GM23248 (cell line): ENCODE data around the gene ARFGAP1. TPM values are rescaled to one million over a fixed set of nuclear protein-coding genes. Genes with fewer than 3 reads are reported as not detected.

Experiments
- DNase-seq: peaks from one replicate; pipeline ENCODE4 v3.0.0-alpha.2; 2015
- H2AFZ ChIP-seq: fragments of 200-600 bp; sonication (generic); 2 replicates; pipeline ENCODE4 v1.6.1; 2016; ENCODE audit warnings: antibody characterized with exemption
- H3F3A ChIP-seq: fragments of 200-600 bp; sonication (generic); 2 replicates; pipeline ENCODE4 v1.6.1; 2016; ENCODE audit warnings: mild to moderate bottlenecking, antibody characterized with exemption, mixed run types; ENCODE audit not compliant: insufficient read depth
- H3K27ac ChIP-seq: fragments of 200-600 bp; sonication (generic); 2 replicates; pipeline ENCODE4 v1.5.1; 2016; ENCODE audit warnings: mild to moderate bottlenecking
- H3K27me3 ChIP-seq: fragments of 200-600 bp; sonication (generic); replicated peaks from 2 replicates; pipeline ENCODE4 v1.6.1; 2016; ENCODE audit warnings: mild to moderate bottlenecking; ENCODE audit not compliant: insufficient read depth
- H3K36me3 ChIP-seq: fragments of 200-600 bp; sonication (generic); 2 replicates; pipeline ENCODE4 v1.6.1; 2016; ENCODE audit warnings: low read depth, mild to moderate bottlenecking
- H3K4me1 ChIP-seq: fragments of 200-600 bp; sonication (generic); 2 replicates; pipeline ENCODE4 v1.6.1; 2016; ENCODE audit warnings: mild to moderate bottlenecking; ENCODE audit not compliant: insufficient read depth
- H3K4me2 ChIP-seq: fragments of 200-600 bp; sonication (generic); one replicate; pipeline ENCODE4 v1.6.1; 2016; ENCODE audit warnings: mild to moderate bottlenecking; ENCODE audit not compliant: unreplicated experiment
- H3K4me3 ChIP-seq: fragments of 200-600 bp; sonication (generic); 2 replicates; pipeline ENCODE4 v1.5.1; 2016; ENCODE audit warnings: mild to moderate bottlenecking
- H3K79me2 ChIP-seq: fragments of 200-600 bp; sonication (generic); 2 replicates; pipeline ENCODE4 v1.6.1; 2016; ENCODE audit warnings: mild to moderate bottlenecking; ENCODE audit not compliant: insufficient read depth
- H3K9ac ChIP-seq: fragments of 200-600 bp; sonication (generic); 2 replicates; pipeline ENCODE4 v1.6.1; 2016; ENCODE audit warnings: mild to moderate bottlenecking
- H3K9me2 ChIP-seq: fragments of 200-600 bp; sonication (generic); 2 replicates; pipeline ENCODE4 v1.6.1; 2016; ENCODE audit warnings: mixed run types, mild to moderate bottlenecking, moderate library complexity; ENCODE audit not compliant: insufficient read depth
- H3K9me3 ChIP-seq: fragments of 200-600 bp; sonication (generic); one replicate; pipeline ENCODE4 v1.6.1; 2017; ENCODE audit warnings: low read depth
- H4K20me1 ChIP-seq: fragments of 200-600 bp; sonication (generic); 2 replicates; pipeline ENCODE4 v1.6.0; 2016; ENCODE audit not compliant: insufficient read depth
- EZH2 ChIP-seq: fragments of 200-600 bp; sonication (generic); IDR thresholded peaks from 2 replicates; pipeline ENCODE4 v1.6.1; 2018; ENCODE audit warnings: antibody characterized with exemption, mild to moderate bottlenecking; ENCODE audit not compliant: insufficient read depth, poor library complexity, severe bottlenecking
- EZH2phosphoT487 ChIP-seq: fragments of 200-600 bp; sonication (generic); IDR thresholded peaks from 2 replicates; pipeline ENCODE4 v1.6.1; 2018; ENCODE audit warnings: antibody characterized with exemption, moderate library complexity, mild to moderate bottlenecking, low read depth; ENCODE audit not compliant: insufficient read depth
- WGBS, 2 experiments: methylation state at CpG; one replicate each; pipeline ENCODE4 v1.1.6; 2015 to 2017; ENCODE audit warnings: low lambda C conversion rate in 2 of 2, low coverage in 1 of 2; ENCODE audit errors: missing lambda C conversion rate in 2 of 2; 5-methylcytosine and 5-hydroxymethylcytosine counted together
- in situ Hi-C: fragments of 300-500 bp; cut with MboI; formaldehyde crosslinking; loops from 2 replicates; pipeline ENCODE4 v1.15.0; 2020
- polyA plus RNA-seq: library from polyadenylated mRNA; unstranded; fragments of >200 nt; fragmentation: Nextera tagmentation; extraction: Ambion mirVana; gene quantifications from 2 replicates; pipeline ENCODE4 v1.2.1, GENCODE V29; 2016
- total RNA-seq: library from RNA; depleted of rRNA; stranded (reverse); fragments of >200 nt; shearing (Covaris generic); gene quantifications from 2 replicates; pipeline ENCODE4 v1.2.3, GENCODE V29; 2014

The ARFGAP1 gene
- total and polyA plus RNA-seq, 2 experiments from 2014 or later = 69.0 to 88.5 TPM

- Histone ChIP-seq H4K20me1 (no peaks in the 10 kb centered on the region), H3K4me2 (no peak overlapping the region), H3K9me2 (no peaks in the 10 kb centered on the region), H3K79me2 (no peaks in the 10 kb centered on the region), H3K4me1 (no peaks in the 10 kb centered on the region), H3K9me3 (no peaks in the 10 kb centered on the region), H2AFZ (no peak overlapping the region), H3F3A (no peaks in the 10 kb centered on the region), H3K36me3 (peaks cover 3% of the 10 kb centered on the region; the same call in 1 of the 2 replicates), H3K27me3 (peaks cover 16% of the 10 kb centered on the region), H3K4me3 (no peak overlapping the region), H3K27ac (no peak overlapping the region), H3K9ac (no peak overlapping the region)
- in situ Hi-C loops = no loop called here
- WGBS, 2 experiments = 13 to 16% methylated on average over 23 to 24 of the region's 26 CpGs
- peak; percentile 70 for DNase-seq
- no peak for TF ChIP-seq EZH2
- TF ChIP-seq EZH2phosphoT487 = no peak
Observed at GRCh38 chr20:63290677-63291472, 18.3 kb downstream of the ARFGAP1 start.

GRCh38 chr20:63291811-63292210 lies 19.2 kb downstream of the ARFGAP1 start:
- no peak overlapping the region for H3K9ac ChIP-seq
- H3K27me3 ChIP-seq = peaks cover 21% of the 10 kb centered on the region
- no peaks in the 10 kb centered on the region for H3F3A ChIP-seq
- WGBS, 2 experiments = 80 to 82% methylated on average over 10 of the region's 10 CpGs
- TF ChIP-seq EZH2 = no peak
- no peak for TF ChIP-seq EZH2phosphoT487
- H4K20me1 ChIP-seq = no peaks in the 10 kb centered on the region
- H3K27ac ChIP-seq = no peak overlapping the region
- H2AFZ ChIP-seq = no peak overlapping the region
- H3K4me1 ChIP-seq = no peaks in the 10 kb centered on the region
- H3K9me2 ChIP-seq = no peaks in the 10 kb centered on the region
- H3K36me3 ChIP-seq = no peaks in the 10 kb centered on the region; the same call in 1 of the 2 replicates
- in situ Hi-C loops = no loop called here
- DNase-seq = no peak
- H3K4me2 ChIP-seq = no peak overlapping the region
- H3K9me3 ChIP-seq = no peaks in the 10 kb centered on the region
- H3K4me3 ChIP-seq = no peak overlapping the region
- H3K79me2 ChIP-seq = no peaks in the 10 kb centered on the region

GRCh38 chr20:63292292-63292701 lies 19.7 kb downstream of the ARFGAP1 start:
- in situ Hi-C loops = no loop called here
- Histone ChIP-seq H3K27me3 (peaks cover 21% of the 10 kb centered on the region), H3K9ac (no peak overlapping the region), H3K36me3 (no peaks in the 10 kb centered on the region; the same call in 1 of the 2 replicates), H3K4me3 (no peak overlapping the region), H3K27ac (no peak overlapping the region), H3K4me1 (no peaks in the 10 kb centered on the region), H3K4me2 (no peak overlapping the region), H4K20me1 (no peaks in the 10 kb centered on the region), H3K9me3 (no peaks in the 10 kb centered on the region), H3K79me2 (no peaks in the 10 kb centered on the region), H2AFZ (no peak overlapping the region), H3K9me2 (no peaks in the 10 kb centered on the region), H3F3A (no peaks in the 10 kb centered on the region)
- no peak for TF ChIP-seq EZH2phosphoT487
- no peak for TF ChIP-seq EZH2
- WGBS, 2 experiments = 50 to 69% methylated on average over 13 to 16 of the region's 16 CpGs
- no peak for DNase-seq

- TF ChIP-seq EZH2phosphoT487 (no peak), EZH2 (no peak)
- Histone ChIP-seq H3K4me2 (no peak within 1 kb of the TSS), H3K9me3 (no peaks in the 10 kb centered on the region), H3K4me3 (no peak within 1 kb of the TSS), H3K9me2 (no peaks in the 10 kb centered on the region), H4K20me1 (no peaks in the 10 kb centered on the region), H3K79me2 (no peaks in the 10 kb centered on the region), H3F3A (no peaks in the 10 kb centered on the region), H3K9ac (no peak within 1 kb of the TSS), H3K27me3 (peaks cover 22% of the 10 kb centered on the region), H3K27ac (no peak within 1 kb of the TSS), H3K36me3 (no peaks in the 10 kb centered on the region; the same call in 1 of the 2 replicates), H2AFZ (no peak within 1 kb of the TSS), H3K4me1 (no peaks in the 10 kb centered on the region)
- in situ Hi-C loops = no loop called here
- WGBS, 2 experiments = 20 to 42% methylated on average over 5 to 7 of the region's 7 CpGs
- DNase-seq = no peak
Observed at GRCh38 chr20:63292904-63293303, 20.3 kb downstream of the ARFGAP1 start, which contains the start of gene COL20A1. Gene COL20A1, plus strand, starts transcription at chr20:63293186. Its CDS starts 1,922 bp downstream, at chr20:63295108.
